CD4-positive, CD25-positive, alpha-beta regulatory T cell (primary cell): ENCODE results near the gene FCMR. TPM values are rescaled to one million over a fixed set of nuclear protein-coding genes. Genes with fewer than 3 reads are reported as not detected.

ENCODE experiments used
- ATAC-seq, 2 donors: fragments of 150-1000 bp; cut with Tn5 transposase; one replicate each; pipeline ENCODE4 v1.10.0; 2021; ENCODE audit warnings: low read depth in 2 of 2, moderate number of reproducible peaks in 2 of 2, moderate library complexity in 1 of 2
- DNase-seq, 3 donors: peaks; one replicate each; pipeline versions ENCODE4 v3.0.0 to v3.0.0-alpha.2; 2012 to 2022; ENCODE audit warnings: mixed read lengths in 1 of 3
- H3K27ac ChIP-seq: one replicate; pipeline ENCODE4 v1.7.0; 2013; ENCODE audit warnings: mild to moderate bottlenecking, low read length; ENCODE audit not compliant: insufficient read depth, poor library complexity, severe bottlenecking
- H3K27me3 ChIP-seq: one replicate; pipeline ENCODE4 v1.7.0; 2013; ENCODE audit warnings: low read length; ENCODE audit not compliant: control insufficient read depth, insufficient read depth
- H3K36me3 ChIP-seq: one replicate; pipeline ENCODE4 v1.7.0; 2013; ENCODE audit warnings: mild to moderate bottlenecking, low read length, moderate library complexity; ENCODE audit not compliant: control insufficient read depth, insufficient read depth
- H3K4me1 ChIP-seq: 2 replicates; pipeline ENCODE4 v1.7.0; 2013; ENCODE audit warnings: mild to moderate bottlenecking, low read length; ENCODE audit not compliant: insufficient read depth, control insufficient read depth, poor library complexity, severe bottlenecking
- H3K4me3 ChIP-seq: one replicate; pipeline ENCODE4 v1.7.0; 2013; ENCODE audit warnings: low read depth, mild to moderate bottlenecking, low read length, moderate library complexity
- H3K9me3 ChIP-seq, 2 experiments: 1 replicate in 1 of 2; 2 replicates in 1 of 2; pipeline ENCODE4 v1.7.0; 2013; ENCODE audit warnings: low read length in 2 of 2, mild to moderate bottlenecking in 1 of 2, moderate library complexity in 1 of 2; ENCODE audit not compliant: control insufficient read depth in 2 of 2
- H3K27ac Mint-ChIP-seq, 3 donors: one replicate each; pipeline ENCODE4 v1.8.0; 2020 to 2022; ENCODE audit warnings: mild to moderate bottlenecking in 3 of 3, mixed read lengths in 3 of 3, moderate library complexity in 2 of 3
- H3K27me3 Mint-ChIP-seq: one replicate; pipeline ENCODE4 v1.8.0; 2022; ENCODE audit warnings: mild to moderate bottlenecking, mixed read lengths
- H3K36me3 Mint-ChIP-seq: one replicate; pipeline ENCODE4 v1.8.0; 2020; ENCODE audit warnings: mixed read lengths
- H3K4me1 Mint-ChIP-seq, 4 donors: one replicate each; pipeline ENCODE4 v1.8.0; 2020 to 2022; ENCODE audit warnings: mixed read lengths in 4 of 4, mild to moderate bottlenecking in 1 of 4
- H3K4me3 Mint-ChIP-seq, 4 donors: one replicate each; pipeline ENCODE4 v1.8.0; 2020 to 2022; ENCODE audit warnings: mild to moderate bottlenecking in 4 of 4, mixed read lengths in 4 of 4, moderate library complexity in 3 of 4
- H3K9me3 Mint-ChIP-seq, 7 donors: one replicate each; pipeline ENCODE4 v1.8.0; 2020 to 2022; ENCODE audit warnings: mixed read lengths in 7 of 7, mild to moderate bottlenecking in 3 of 7, moderate library complexity in 2 of 7
- polyA plus RNA-seq, 4 donors: library from polyadenylated mRNA; unstranded; fragments of 300-500 nt; fragmentation: Illumina TruSeq; gene quantifications; one replicate each; pipeline ENCODE4 v1.2.3, GENCODE V29; 2021
- total RNA-seq: library from RNA; stranded (reverse); gene quantifications from one replicate; pipeline ENCODE4 v1.2.3, GENCODE V29; 2022

Gene FCMR
- total and polyA plus RNA-seq, 5 donors from 2014 or later, result 393 to 986 (median 935) TPM

- no peak for ATAC-seq
- H3K27ac Mint-ChIP-seq, result no peak overlapping the region
- peaks cover 4% of the 10 kb centered on the region for H3K27me3 ChIP-seq
Observed at GRCh38 chr1:206947255-206947654, 25.5 kb upstream of the FCMR start.

GRCh38 chr1:206946261-206946660 lies 24.5 kb upstream of the FCMR start, which contains the start of gene PIGR:
Gene PIGR (minus strand): TSS chr1:206946466. CDS start chr1:206940531, 5,935 bp downstream.
- Mint-ChIP-seq H3K4me3 (no peak within 1 kb of the TSS), H3K4me1 (peaks cover 0 to 2% (median 0%) of the 10 kb centered on the region in 4 donors), H3K27me3 (peaks cover 19% of the 10 kb centered on the region), H3K36me3 (peaks cover 4% of the 10 kb centered on the region), H3K9me3 (peaks cover 0 to 3% (median 0%) of the 10 kb centered on the region in 7 donors), H3K27ac (no peak within 1 kb of the TSS)
- peaks cover 4% of the 10 kb centered on the region for H3K27me3 ChIP-seq
- DNase-seq (no peak), ATAC-seq (no peak)
- no peak within 1 kb of the TSS for H3K27ac ChIP-seq
- no peaks in the 10 kb centered on the region for H3K36me3 ChIP-seq
- no peak within 1 kb of the TSS for H3K4me3 ChIP-seq
- H3K9me3 ChIP-seq, result no peaks in the 10 kb centered on the region
- no peaks in the 10 kb centered on the region for H3K4me1 ChIP-seq

More at GRCh38 chr1:206947255-206947654, 25.5 kb upstream of the FCMR start:
- Mint-ChIP-seq H3K36me3 (peaks cover 4% of the 10 kb centered on the region), H3K27me3 (peaks cover 19% of the 10 kb centered on the region), H3K4me1 (peaks cover 0 to 2% (median 0%) of the 10 kb centered on the region in 4 donors), H3K4me3 (no peak overlapping the region), H3K9me3 (peaks cover 0 to 4% (median 0%) of the 10 kb centered on the region in 7 donors)
- DNase-seq, result no peak
- H3K9me3 ChIP-seq, result no peaks in the 10 kb centered on the region
- H3K27ac ChIP-seq, result no peak overlapping the region
- no peak overlapping the region for H3K4me3 ChIP-seq
- no peaks in the 10 kb centered on the region for H3K4me1 ChIP-seq
- H3K36me3 ChIP-seq, result no peaks in the 10 kb centered on the region

- H3K27me3 Mint-ChIP-seq, result peaks cover 19% of the 10 kb centered on the region
- Histone ChIP-seq H3K4me3 (no peak overlapping the region), H3K4me1 (no peaks in the 10 kb centered on the region), H3K9me3 (no peaks in the 10 kb centered on the region), H3K27me3 (peaks cover 4% of the 10 kb centered on the region), H3K27ac (no peak overlapping the region), H3K36me3 (no peaks in the 10 kb centered on the region)
- H3K9me3 Mint-ChIP-seq, result peaks cover 0 to 3% (median 0%) of the 10 kb centered on the region in 7 donors
- H3K27ac Mint-ChIP-seq, result no peak overlapping the region
- peaks cover 4% of the 10 kb centered on the region for H3K36me3 Mint-ChIP-seq
- ATAC-seq, result no peak
- H3K4me3 Mint-ChIP-seq, result no peak overlapping the region
- no peak for DNase-seq
- peaks cover 0 to 2% (median 0%) of the 10 kb centered on the region in 4 donors for H3K4me1 Mint-ChIP-seq
Observed at GRCh38 chr1:206945779-206946178, 24.0 kb upstream of the FCMR start.

GRCh38 chr1:206944703-206945102 lies 23.0 kb upstream of the FCMR start:
- peaks cover 0 to 2% (median 0%) of the 10 kb centered on the region in 7 donors for H3K9me3 Mint-ChIP-seq
- no peak overlapping the region for H3K4me3 ChIP-seq
- DNase-seq (no peak), ATAC-seq (no peak)
- H3K4me1 ChIP-seq, result no peaks in the 10 kb centered on the region
- H3K27ac Mint-ChIP-seq, result no peak overlapping the region
- no peaks in the 10 kb centered on the region for H3K9me3 ChIP-seq
- peaks cover 0 to 2% (median 0%) of the 10 kb centered on the region in 4 donors for H3K4me1 Mint-ChIP-seq
- no peak overlapping the region for H3K4me3 Mint-ChIP-seq
- no peaks in the 10 kb centered on the region for H3K36me3 ChIP-seq
- H3K27ac ChIP-seq, result no peak overlapping the region
- peaks cover 4% of the 10 kb centered on the region for H3K27me3 ChIP-seq
- H3K27me3 Mint-ChIP-seq, result peaks cover 19% of the 10 kb centered on the region
- H3K36me3 Mint-ChIP-seq, result no peaks in the 10 kb centered on the region

GRCh38 chr1:206941766-206942418 lies 20.2 kb upstream of the FCMR start:
- peaks cover 0 to 2% (median 0%) of the 10 kb centered on the region in 7 donors for H3K9me3 Mint-ChIP-seq
- ATAC-seq (no peak), DNase-seq (no peak)
- H3K27ac Mint-ChIP-seq, result peak overlapping the region in 1 of 3 donors; percentile 36
- peaks cover 4% of the 10 kb centered on the region for H3K27me3 ChIP-seq
- H3K4me1 ChIP-seq, result no peaks in the 10 kb centered on the region
- H3K4me3 ChIP-seq, result no peak overlapping the region
- no peaks in the 10 kb centered on the region for H3K9me3 ChIP-seq
- peaks cover 0 to 2% (median 0%) of the 10 kb centered on the region in 4 donors for H3K4me1 Mint-ChIP-seq
- H3K4me3 Mint-ChIP-seq, result no peak overlapping the region
- H3K27me3 Mint-ChIP-seq, result peaks cover 19% of the 10 kb centered on the region
- no peak overlapping the region for H3K27ac ChIP-seq
- H3K36me3 Mint-ChIP-seq, result no peaks in the 10 kb centered on the region
- no peaks in the 10 kb centered on the region for H3K36me3 ChIP-seq

GRCh38 chr1:206940588-206940936 lies 18.8 kb upstream of the FCMR start:
- Mint-ChIP-seq H3K4me3 (no peak overlapping the region), H3K36me3 (no peaks in the 10 kb centered on the region), H3K27ac (no peak overlapping the region)

GRCh38 chr1:206939841-206940587 lies 18.3 kb upstream of the FCMR start:
- Histone ChIP-seq H3K27ac (no peak overlapping the region), H3K36me3 (no peaks in the 10 kb centered on the region), H3K4me1 (no peaks in the 10 kb centered on the region), H3K4me3 (no peak overlapping the region), H3K9me3 (no peaks in the 10 kb centered on the region), H3K27me3 (peaks cover 2% of the 10 kb centered on the region)
- Mint-ChIP-seq H3K27ac (no peak overlapping the region), H3K4me1 (peaks cover 0 to 1% (median 0%) of the 10 kb centered on the region in 4 donors), H3K4me3 (no peak overlapping the region), H3K36me3 (no peaks in the 10 kb centered on the region), H3K9me3 (no peaks in the 10 kb centered on the region), H3K27me3 (peaks cover 16% of the 10 kb centered on the region)
- ATAC-seq (no peak), DNase-seq (no peak)

More at GRCh38 chr1:206940588-206940936, 18.8 kb upstream of the FCMR start:
- Mint-ChIP-seq H3K9me3 (no peaks in the 10 kb centered on the region), H3K27me3 (peaks cover 19% of the 10 kb centered on the region), H3K4me1 (peaks cover 0 to 2% (median 0%) of the 10 kb centered on the region in 4 donors)
- no peaks in the 10 kb centered on the region for H3K4me1 ChIP-seq
- DNase-seq (no peak), ATAC-seq (no peak)
- H3K9me3 ChIP-seq, result no peaks in the 10 kb centered on the region
- H3K36me3 ChIP-seq, result no peaks in the 10 kb centered on the region
- H3K27me3 ChIP-seq, result peaks cover 2% of the 10 kb centered on the region
- no peak overlapping the region for H3K27ac ChIP-seq
- H3K4me3 ChIP-seq, result no peak overlapping the region
